ENCODE results near the gene SVIL.

GRCh38 chr10:29586509-29586908 is 48.3 kb downstream of the SVIL start:
- TF ChIP-seq CTCF (conservative IDR thresholded peaks at IDR 0.05) (no peak), ZFX (IDR thresholded peaks at IDR 0.05) (no peak)

All from C4-2B (cell line).